ENCODE results near the gene TOX2. TPM values are rescaled to one million over a fixed set of nuclear protein-coding genes. Genes with fewer than 3 reads are reported as not detected.

The TOX2 gene
- polyA plus RNA-seq, 3 donors, result 0.39 to 0.56 (median 0.47) TPM

DNA sequence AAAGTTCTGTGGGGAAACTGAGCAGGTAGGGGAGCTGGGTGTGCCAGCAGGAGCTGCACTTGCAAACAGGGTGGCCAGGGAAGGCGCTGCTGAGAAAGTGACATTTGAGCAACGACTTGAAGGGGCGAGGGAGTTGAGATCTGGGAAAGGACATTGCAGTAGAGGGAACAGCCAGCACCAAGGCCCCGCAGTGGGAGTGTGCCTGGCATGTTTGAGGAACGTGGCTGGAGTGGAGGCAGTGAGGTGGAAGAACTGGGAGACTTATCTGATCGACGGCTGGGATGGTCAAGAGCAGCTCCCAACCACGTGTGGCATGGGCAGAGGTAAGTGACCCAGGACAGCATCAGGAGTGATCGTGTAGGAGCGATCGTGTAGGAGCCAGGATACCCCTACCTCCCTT, 77.3 kb downstream of the TOX2 start:
- Histone ChIP-seq H3K9ac (ENCODE audit: insufficient read depth, low read length, poor library complexity, severe bottlenecking) (no peak overlapping the region), H3K79me2 (ENCODE audit: insufficient read depth, low read length) (no peaks in the 10 kb centered on the region), H3K4me2 (replicated peaks; ENCODE audit: extremely low read depth, low read length, poor library complexity, severe bottlenecking) (no peak overlapping the region), H3K9me3 (replicated peaks in 1 of 2; ENCODE audit: control insufficient read depth in 1 of 2, insufficient read depth in 1 of 2, low read length in 2 of 2) (peaks cover 0 to 4% of the 10 kb centered on the region in 2 donors), H4K20me1 (ENCODE audit: insufficient read depth, low read length) (no peaks in the 10 kb centered on the region), H2AFZ (ENCODE audit: insufficient read depth, low read depth, low read length, poor library complexity, severe bottlenecking) (no peak overlapping the region), H3K27ac (ENCODE audit: low read depth in 1 of 2, low read length in 2 of 2) (no peak overlapping the region), H3K4me3 (replicated peaks in 1 of 3; ENCODE audit: low read depth in 2 of 3, low read length in 3 of 3) (no peak overlapping the region), H3K4me1 (ENCODE audit: control insufficient read depth in 1 of 2, insufficient read depth in 2 of 2, low read length in 2 of 2) (no peaks in the 10 kb centered on the region), H3K27me3 (ENCODE audit: control insufficient read depth in 2 of 2, insufficient read depth in 2 of 2, low read length in 2 of 2) (no peaks in the 10 kb centered on the region), H3K36me3 (replicated peaks in 1 of 2; ENCODE audit: control insufficient read depth in 1 of 2, insufficient read depth in 2 of 2, low read length in 2 of 2) (no peaks in the 10 kb centered on the region)
- Mint-ChIP-seq H3K4me1 (no peaks in the 10 kb centered on the region), H3K27ac (no peak overlapping the region), H3K36me3 (no peaks in the 10 kb centered on the region), H3K9me3 (peaks cover 0 to 8% (median 6%) of the 10 kb centered on the region in 7 donors), H3K27me3 (ENCODE audit: low read depth in 3 of 3) (peaks cover 11 to 20% (median 17%) of the 10 kb centered on the region in 3 donors), H3K4me3 (no peak overlapping the region)
- 80% methylated on average over 5 of the region's 11 CpGs for WGBS (ENCODE audit: insufficient coverage)
- intact Hi-C loops (cut with micrococcal nuclease), result loop anchor here in 1 of 2 donors (10.0 kb wide), 1 partner anchor 63 kb away; no protein-coding TSS in a partner anchor
- DNase-seq, result no peak
- TF ChIP-seq, protein P1, sequence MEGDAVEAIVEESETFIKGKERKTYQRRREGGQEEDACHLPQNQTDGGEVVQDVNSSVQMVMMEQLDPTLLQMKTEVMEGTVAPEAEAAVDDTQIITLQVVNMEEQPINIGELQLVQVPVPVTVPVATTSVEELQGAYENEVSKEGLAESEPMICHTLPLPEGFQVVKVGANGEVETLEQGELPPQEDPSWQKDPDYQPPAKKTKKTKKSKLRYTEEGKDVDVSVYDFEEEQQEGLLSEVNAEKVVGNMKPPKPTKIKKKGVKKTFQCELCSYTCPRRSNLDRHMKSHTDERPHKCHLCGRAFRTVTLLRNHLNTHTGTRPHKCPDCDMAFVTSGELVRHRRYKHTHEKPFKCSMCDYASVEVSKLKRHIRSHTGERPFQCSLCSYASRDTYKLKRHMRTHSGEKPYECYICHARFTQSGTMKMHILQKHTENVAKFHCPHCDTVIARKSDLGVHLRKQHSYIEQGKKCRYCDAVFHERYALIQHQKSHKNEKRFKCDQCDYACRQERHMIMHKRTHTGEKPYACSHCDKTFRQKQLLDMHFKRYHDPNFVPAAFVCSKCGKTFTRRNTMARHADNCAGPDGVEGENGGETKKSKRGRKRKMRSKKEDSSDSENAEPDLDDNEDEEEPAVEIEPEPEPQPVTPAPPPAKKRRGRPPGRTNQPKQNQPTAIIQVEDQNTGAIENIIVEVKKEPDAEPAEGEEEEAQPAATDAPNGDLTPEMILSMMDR (IDR thresholded peaks at IDR 0.05), result no peak

- no peak overlapping the region for H3K4me3 Mint-ChIP-seq
- H3K36me3 Mint-ChIP-seq, result no peaks in the 10 kb centered on the region
- Histone ChIP-seq H3K36me3 (replicated peaks in 1 of 2; ENCODE audit: control insufficient read depth in 1 of 2, insufficient read depth in 2 of 2, low read length in 2 of 2) (no peaks in the 10 kb centered on the region), H3K4me1 (ENCODE audit: control insufficient read depth in 1 of 2, insufficient read depth in 2 of 2, low read length in 2 of 2) (no peaks in the 10 kb centered on the region), H3K4me3 (replicated peaks in 1 of 3; ENCODE audit: low read depth in 2 of 3, low read length in 3 of 3) (no peak overlapping the region), H3K27me3 (ENCODE audit: control insufficient read depth in 2 of 2, insufficient read depth in 2 of 2, low read length in 2 of 2) (no peaks in the 10 kb centered on the region), H3K4me2 (replicated peaks; ENCODE audit: extremely low read depth, low read length, poor library complexity, severe bottlenecking) (no peak overlapping the region), H3K9ac (ENCODE audit: insufficient read depth, low read length, poor library complexity, severe bottlenecking) (no peak overlapping the region), H4K20me1 (ENCODE audit: insufficient read depth, low read length) (no peaks in the 10 kb centered on the region), H2AFZ (ENCODE audit: insufficient read depth, low read depth, low read length, poor library complexity, severe bottlenecking) (no peak overlapping the region), H3K9me3 (replicated peaks in 1 of 2; ENCODE audit: control insufficient read depth in 1 of 2, insufficient read depth in 1 of 2, low read length in 2 of 2) (peaks cover 0 to 4% of the 10 kb centered on the region in 2 donors), H3K79me2 (ENCODE audit: insufficient read depth, low read length) (no peaks in the 10 kb centered on the region), H3K27ac (ENCODE audit: low read depth in 1 of 2, low read length in 2 of 2) (no peak overlapping the region)
- no peak for DNase-seq
- 100% methylated on average over 4 of the region's 10 CpGs for WGBS (ENCODE audit: insufficient coverage)
- TF ChIP-seq, protein P1 (IDR thresholded peaks at IDR 0.05), result no peak
- intact Hi-C loops (cut with micrococcal nuclease), result loop anchor here in 1 of 2 donors (10.0 kb wide), 1 partner anchor 62 kb away; no protein-coding TSS in a partner anchor
- H3K9me3 Mint-ChIP-seq, result peaks cover 0 to 8% (median 6%) of the 10 kb centered on the region in 7 donors
- H3K27me3 Mint-ChIP-seq (ENCODE audit: low read depth in 3 of 3), result peaks cover 9 to 21% (median 11%) of the 10 kb centered on the region in 3 donors
- H3K4me1 Mint-ChIP-seq, result no peaks in the 10 kb centered on the region
- H3K27ac Mint-ChIP-seq, result no peak overlapping the region
Measured at GRCh38 chr20:43992885-43993284, 78.2 kb downstream of the TOX2 start.
